DOHH2 (cell line): ENCODE results near the gene TSHZ3.

ENCODE experiments used
- EZH2phosphoT487 ChIP-seq: fragments of 200-600 bp; sonication (generic); IDR thresholded peaks from 2 replicates; pipeline ENCODE4 v1.6.1; 2017; ENCODE audit warnings: borderline replicate concordance, mild to moderate bottlenecking, antibody characterized with exemption, low read length, moderate library complexity, mixed read lengths
- TF ChIP-seq, protein P1 (sequence below): fragments of 200-600 bp; sonication (generic); IDR thresholded peaks from one replicate; pipeline ENCODE4 v1.5.1; 2014; ENCODE audit warnings: antibody characterized with exemption, mild to moderate bottlenecking, low read depth, low read length; ENCODE audit not compliant: poor library complexity, severe bottlenecking

DNA sequence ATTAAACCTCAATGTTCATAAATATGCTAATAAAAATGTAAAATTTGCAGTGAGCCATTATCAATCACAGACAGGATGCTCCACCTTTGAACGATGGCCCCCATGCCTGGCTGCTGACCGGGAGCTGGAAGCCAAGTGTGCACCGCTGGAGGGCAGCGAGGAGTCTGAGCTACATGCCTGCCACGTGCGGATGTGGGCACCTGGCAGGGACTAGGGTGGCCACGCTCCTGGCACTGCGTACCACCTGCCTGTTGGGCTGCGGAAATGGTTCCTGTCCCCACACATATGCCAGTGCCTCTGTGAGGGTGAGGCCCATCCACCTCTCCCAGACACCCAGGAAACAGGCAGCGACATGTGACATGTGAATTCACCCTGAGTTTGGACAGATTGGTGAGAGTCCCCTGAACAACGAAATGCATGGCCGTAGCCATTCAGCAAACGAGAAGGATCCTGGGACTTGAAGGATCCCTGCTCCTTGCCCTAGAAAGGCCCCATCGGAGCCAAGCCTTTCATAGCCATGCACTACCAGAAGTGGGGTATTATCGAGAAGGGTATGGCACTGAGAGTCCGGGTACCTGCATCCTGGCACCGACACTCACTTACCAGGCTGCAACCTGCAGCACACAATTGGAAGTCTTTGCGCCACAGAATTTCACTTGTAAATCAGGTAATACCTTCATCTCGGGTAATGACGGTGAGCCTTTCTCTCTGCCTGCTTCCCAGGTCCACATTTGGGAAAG lies 35.8 kb downstream of the TSHZ3 start:
- TF ChIP-seq, protein P1, sequence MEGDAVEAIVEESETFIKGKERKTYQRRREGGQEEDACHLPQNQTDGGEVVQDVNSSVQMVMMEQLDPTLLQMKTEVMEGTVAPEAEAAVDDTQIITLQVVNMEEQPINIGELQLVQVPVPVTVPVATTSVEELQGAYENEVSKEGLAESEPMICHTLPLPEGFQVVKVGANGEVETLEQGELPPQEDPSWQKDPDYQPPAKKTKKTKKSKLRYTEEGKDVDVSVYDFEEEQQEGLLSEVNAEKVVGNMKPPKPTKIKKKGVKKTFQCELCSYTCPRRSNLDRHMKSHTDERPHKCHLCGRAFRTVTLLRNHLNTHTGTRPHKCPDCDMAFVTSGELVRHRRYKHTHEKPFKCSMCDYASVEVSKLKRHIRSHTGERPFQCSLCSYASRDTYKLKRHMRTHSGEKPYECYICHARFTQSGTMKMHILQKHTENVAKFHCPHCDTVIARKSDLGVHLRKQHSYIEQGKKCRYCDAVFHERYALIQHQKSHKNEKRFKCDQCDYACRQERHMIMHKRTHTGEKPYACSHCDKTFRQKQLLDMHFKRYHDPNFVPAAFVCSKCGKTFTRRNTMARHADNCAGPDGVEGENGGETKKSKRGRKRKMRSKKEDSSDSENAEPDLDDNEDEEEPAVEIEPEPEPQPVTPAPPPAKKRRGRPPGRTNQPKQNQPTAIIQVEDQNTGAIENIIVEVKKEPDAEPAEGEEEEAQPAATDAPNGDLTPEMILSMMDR = no peak
- TF ChIP-seq EZH2phosphoT487 = no peak
